ENCODE measurements around the gene CXCL12. TPM values are rescaled to one million over a fixed set of nuclear protein-coding genes. Genes with fewer than 3 reads are reported as not detected.

CXCL12 gene
- total RNA-seq, 5 donors from 2014 or later (not counting 1 experiment from before 2014, with no cell fraction given), result 0.53 to 0.63 (median 0.58) TPM; not detected in 2

DNA sequence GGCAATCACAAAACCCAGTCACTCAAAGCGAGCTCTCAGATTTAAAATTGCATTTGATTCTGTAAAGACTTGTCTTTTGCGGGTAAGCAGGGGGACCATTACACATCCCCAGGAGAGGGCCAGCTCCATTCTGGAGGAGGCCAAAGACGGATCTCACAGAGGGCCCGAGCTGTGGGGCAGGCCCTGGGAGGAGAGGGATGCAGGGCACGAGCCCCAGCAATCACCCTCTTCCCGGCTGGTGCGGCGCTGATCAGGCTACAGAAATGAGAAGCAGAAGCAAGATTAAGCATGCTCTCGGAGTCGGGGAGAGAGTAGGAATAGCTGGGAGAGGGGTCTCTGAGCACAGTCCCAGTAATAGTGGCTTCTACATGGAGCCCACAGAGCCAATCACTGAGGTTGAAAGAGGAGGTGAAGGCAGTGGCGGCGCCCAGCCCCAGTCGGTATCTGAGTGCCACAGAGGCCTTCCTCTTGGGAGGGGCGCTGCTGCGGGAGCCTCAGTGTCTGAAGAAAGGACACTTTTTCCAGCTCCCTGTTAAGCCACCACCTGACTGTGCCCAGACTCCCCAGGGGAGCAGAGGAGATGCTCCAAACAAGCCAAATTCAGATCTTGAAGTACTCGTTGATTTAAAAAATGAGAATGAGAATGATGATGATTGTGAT, 7.1 kb downstream of the CXCL12 start:
- H3K4me1 Mint-ChIP-seq, result no peaks in the 10 kb centered on the region
- DNase-seq (no peak), ATAC-seq (replicated peaks in 1 of 4) (no peak)
- no peak overlapping the region for H3K27ac ChIP-seq (ENCODE audit: low read length)
- H3K27me3 Mint-ChIP-seq, result peaks cover 4 to 14% of the 10 kb centered on the region in 2 donors
- no peak overlapping the region for H3K4me3 ChIP-seq (ENCODE audit: control insufficient read depth in 1 of 2, extremely low read depth in 1 of 2, low read length in 1 of 2)
- no peaks in the 10 kb centered on the region for H3K4me1 ChIP-seq (ENCODE audit: control insufficient read depth in 1 of 2, extremely low read depth in 1 of 2, insufficient read depth in 2 of 2, low read length in 2 of 2)
- H3K4me3 Mint-ChIP-seq, result no peak overlapping the region
- H3K27me3 ChIP-seq (replicated peaks in 1 of 2; ENCODE audit: control insufficient read depth in 2 of 2, extremely low read depth in 1 of 2, insufficient read depth in 2 of 2, low read length in 1 of 2), result peaks cover 0 to 23% of the 10 kb centered on the region in 2 experiments
- H3K9me3 Mint-ChIP-seq, result no peaks in the 10 kb centered on the region
- CTCF ChIA-PET, result no interaction called here
- 78% methylated on average over 4 of the region's 16 CpGs for WGBS (ENCODE audit: insufficient coverage)
- H3K36me3 ChIP-seq (ENCODE audit: control insufficient read depth in 2 of 2, extremely low read depth in 1 of 2, insufficient read depth in 1 of 2, low read length in 1 of 2), result no peaks in the 10 kb centered on the region
- POLR2A ChIA-PET, result no interaction called here
- no peak overlapping the region for H3K27ac Mint-ChIP-seq
- no peaks in the 10 kb centered on the region for H3K9me3 ChIP-seq
- H3K36me3 Mint-ChIP-seq, result no peaks in the 10 kb centered on the region

GRCh38 chr10:44376472-44377099, 8.3 kb downstream of the CXCL12 start:
- Histone ChIP-seq H3K36me3 (ENCODE audit: control insufficient read depth in 2 of 2, extremely low read depth in 1 of 2, insufficient read depth in 1 of 2, low read length in 1 of 2) (no peaks in the 10 kb centered on the region), H3K4me3 (ENCODE audit: control insufficient read depth in 1 of 2, extremely low read depth in 1 of 2, low read length in 1 of 2) (no peak overlapping the region), H3K27ac (ENCODE audit: low read length) (no peak overlapping the region), H3K4me1 (ENCODE audit: control insufficient read depth in 1 of 2, extremely low read depth in 1 of 2, insufficient read depth in 2 of 2, low read length in 2 of 2) (no peaks in the 10 kb centered on the region), H3K27me3 (replicated peaks in 1 of 2; ENCODE audit: control insufficient read depth in 2 of 2, extremely low read depth in 1 of 2, insufficient read depth in 2 of 2, low read length in 1 of 2) (peaks cover 0 to 16% of the 10 kb centered on the region in 2 experiments), H3K9me3 (no peaks in the 10 kb centered on the region)
- CTCF ChIA-PET, result interaction anchor here in 1 of 2 donors (0.6 kb wide), 1 partner anchor 815 kb away, joined by 3 read pairs; no protein-coding TSS in a partner anchor
- Mint-ChIP-seq H3K27ac (no peak overlapping the region), H3K4me3 (no peak overlapping the region), H3K9me3 (no peaks in the 10 kb centered on the region), H3K36me3 (no peaks in the 10 kb centered on the region), H3K4me1 (no peaks in the 10 kb centered on the region), H3K27me3 (peaks cover 4 to 9% of the 10 kb centered on the region in 2 donors)
- DNase-seq (no peak), ATAC-seq (replicated peaks in 1 of 4) (no peak)
- POLR2A ChIA-PET, result no interaction called here
- 73% methylated on average over 3 of the region's 7 CpGs for WGBS (ENCODE audit: insufficient coverage)

- Mint-ChIP-seq H3K36me3 (no peaks in the 10 kb centered on the region), H3K27me3 (peaks cover 4 to 10% of the 10 kb centered on the region in 2 donors), H3K4me3 (no peak overlapping the region), H3K27ac (no peak overlapping the region), H3K4me1 (no peaks in the 10 kb centered on the region), H3K9me3 (no peaks in the 10 kb centered on the region)
- WGBS (ENCODE audit: insufficient coverage), result 80% methylated on average over 3 of the region's 6 CpGs
- Histone ChIP-seq H3K4me3 (ENCODE audit: control insufficient read depth in 1 of 2, extremely low read depth in 1 of 2, low read length in 1 of 2) (no peak overlapping the region), H3K4me1 (ENCODE audit: control insufficient read depth in 1 of 2, extremely low read depth in 1 of 2, insufficient read depth in 2 of 2, low read length in 2 of 2) (no peaks in the 10 kb centered on the region), H3K36me3 (ENCODE audit: control insufficient read depth in 2 of 2, extremely low read depth in 1 of 2, insufficient read depth in 1 of 2, low read length in 1 of 2) (no peaks in the 10 kb centered on the region), H3K9me3 (no peaks in the 10 kb centered on the region), H3K27me3 (replicated peaks in 1 of 2; ENCODE audit: control insufficient read depth in 2 of 2, extremely low read depth in 1 of 2, insufficient read depth in 2 of 2, low read length in 1 of 2) (peaks cover 0 to 19% of the 10 kb centered on the region in 2 experiments), H3K27ac (ENCODE audit: low read length) (no peak overlapping the region)
- ChIA-PET POLR2A (no interaction called here), CTCF (no interaction called here)
- no peak for DNase-seq
- ATAC-seq (replicated peaks in 1 of 4), result no peak
Measured at GRCh38 chr10:44374155-44374554, 10.7 kb downstream of the CXCL12 start.

- DNase-seq (no peak), ATAC-seq (replicated peaks in 1 of 4) (no peak)
- no peak overlapping the region for H3K4me3 ChIP-seq (ENCODE audit: control insufficient read depth in 1 of 2, extremely low read depth in 1 of 2, low read length in 1 of 2)
- H3K4me1 Mint-ChIP-seq, result no peaks in the 10 kb centered on the region
- H3K27ac Mint-ChIP-seq, result no peak overlapping the region
- H3K9me3 ChIP-seq, result no peaks in the 10 kb centered on the region
- no peaks in the 10 kb centered on the region for H3K36me3 Mint-ChIP-seq
- H3K4me1 ChIP-seq (ENCODE audit: control insufficient read depth in 1 of 2, extremely low read depth in 1 of 2, insufficient read depth in 2 of 2, low read length in 2 of 2), result no peaks in the 10 kb centered on the region
- H3K4me3 Mint-ChIP-seq, result no peak overlapping the region
- WGBS (ENCODE audit: insufficient coverage), result 86% methylated on average over 26 of the region's 27 CpGs
- no peaks in the 10 kb centered on the region for H3K36me3 ChIP-seq (ENCODE audit: control insufficient read depth in 2 of 2, extremely low read depth in 1 of 2, insufficient read depth in 1 of 2, low read length in 1 of 2)
- peaks cover 4 to 10% of the 10 kb centered on the region in 2 donors for H3K27me3 Mint-ChIP-seq
- H3K27me3 ChIP-seq (replicated peaks in 1 of 2; ENCODE audit: control insufficient read depth in 2 of 2, extremely low read depth in 1 of 2, insufficient read depth in 2 of 2, low read length in 1 of 2), result peaks cover 0 to 24% of the 10 kb centered on the region in 2 experiments
- no peak overlapping the region for H3K27ac ChIP-seq (ENCODE audit: low read length)
- no peaks in the 10 kb centered on the region for H3K9me3 Mint-ChIP-seq
- ChIA-PET CTCF (no interaction called here), POLR2A (no interaction called here)
Measured at GRCh38 chr10:44373341-44373995, 11.4 kb downstream of the CXCL12 start.

- no peak overlapping the region for H3K27ac ChIP-seq (ENCODE audit: low read length)
- Mint-ChIP-seq H3K4me3 (no peak overlapping the region), H3K4me1 (no peaks in the 10 kb centered on the region), H3K27ac (no peak overlapping the region), H3K27me3 (peaks cover 4 to 7% of the 10 kb centered on the region in 2 donors), H3K9me3 (no peaks in the 10 kb centered on the region), H3K36me3 (no peaks in the 10 kb centered on the region)
- ATAC-seq (replicated peaks in 1 of 4) (no peak), DNase-seq (no peak)
- 83% methylated on average over 5 of the region's 5 CpGs for WGBS (ENCODE audit: insufficient coverage)
- H3K36me3 ChIP-seq (ENCODE audit: control insufficient read depth in 2 of 2, extremely low read depth in 1 of 2, insufficient read depth in 1 of 2, low read length in 1 of 2), result no peaks in the 10 kb centered on the region
- H3K4me1 ChIP-seq (ENCODE audit: control insufficient read depth in 1 of 2, extremely low read depth in 1 of 2, insufficient read depth in 2 of 2, low read length in 2 of 2), result no peaks in the 10 kb centered on the region
- H3K4me3 ChIP-seq (ENCODE audit: control insufficient read depth in 1 of 2, extremely low read depth in 1 of 2, low read length in 1 of 2), result no peak overlapping the region
- no peaks in the 10 kb centered on the region for H3K9me3 ChIP-seq
- peaks cover 0 to 36% of the 10 kb centered on the region in 2 experiments for H3K27me3 ChIP-seq (replicated peaks in 1 of 2; ENCODE audit: control insufficient read depth in 2 of 2, extremely low read depth in 1 of 2, insufficient read depth in 2 of 2, low read length in 1 of 2)
- ChIA-PET POLR2A (no interaction called here), CTCF (no interaction called here)
Measured at GRCh38 chr10:44372181-44372580, 12.7 kb downstream of the CXCL12 start.

DNA sequence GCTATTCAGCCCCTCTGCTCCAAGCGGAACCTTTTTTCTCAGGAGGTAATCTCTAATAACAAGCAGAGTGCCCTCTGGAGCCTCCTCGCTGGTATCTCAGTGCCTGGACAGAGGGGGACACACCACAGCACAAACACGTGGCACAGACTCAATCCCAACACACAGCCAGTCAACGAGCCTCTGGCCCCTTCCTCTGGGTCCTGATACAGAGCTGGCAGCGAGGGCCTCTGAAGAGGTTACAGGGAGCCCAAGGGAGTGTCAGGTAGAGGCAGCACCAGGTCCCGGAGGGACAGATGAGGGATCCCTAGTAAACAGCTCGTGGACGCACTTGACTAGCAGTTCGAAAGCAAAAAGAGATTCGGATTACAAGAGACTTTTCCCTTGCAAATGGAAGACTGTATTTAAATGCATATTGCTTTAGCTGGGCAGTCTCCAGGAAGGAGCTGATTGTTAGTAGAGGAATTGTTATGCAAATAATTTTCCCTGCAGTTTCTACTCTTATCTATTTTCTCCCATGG, 14.1 kb downstream of the CXCL12 start:
- peaks cover 0 to 37% of the 10 kb centered on the region in 2 experiments for H3K27me3 ChIP-seq (replicated peaks in 1 of 2; ENCODE audit: control insufficient read depth in 2 of 2, extremely low read depth in 1 of 2, insufficient read depth in 2 of 2, low read length in 1 of 2)
- H3K27ac Mint-ChIP-seq, result no peak overlapping the region
- 60% methylated on average over 7 of the region's 10 CpGs for WGBS (ENCODE audit: insufficient coverage)
- POLR2A ChIA-PET, result interaction anchor here in 1 of 2 donors (0.5 kb wide), 1 partner anchor 198 kb away, joined by 4 read pairs; no protein-coding TSS in a partner anchor
- ATAC-seq (replicated peaks in 1 of 4) (no peak), DNase-seq (no peak)
- H3K9me3 ChIP-seq, result no peaks in the 10 kb centered on the region
- H3K27me3 Mint-ChIP-seq, result peaks cover 4 to 6% of the 10 kb centered on the region in 2 donors
- no peak overlapping the region for H3K4me3 Mint-ChIP-seq
- H3K4me1 ChIP-seq (ENCODE audit: control insufficient read depth in 1 of 2, extremely low read depth in 1 of 2, insufficient read depth in 2 of 2, low read length in 2 of 2), result no peaks in the 10 kb centered on the region
- H3K4me1 Mint-ChIP-seq, result no peaks in the 10 kb centered on the region
- H3K9me3 Mint-ChIP-seq, result no peaks in the 10 kb centered on the region
- no peak overlapping the region for H3K27ac ChIP-seq (ENCODE audit: low read length)
- no peaks in the 10 kb centered on the region for H3K36me3 Mint-ChIP-seq
- H3K36me3 ChIP-seq (ENCODE audit: control insufficient read depth in 2 of 2, extremely low read depth in 1 of 2, insufficient read depth in 1 of 2, low read length in 1 of 2), result no peaks in the 10 kb centered on the region
- H3K4me3 ChIP-seq (ENCODE audit: control insufficient read depth in 1 of 2, extremely low read depth in 1 of 2, low read length in 1 of 2), result no peak overlapping the region
- CTCF ChIA-PET, result no interaction called here
